ENCODE data around the gene GPI. TPM values are rescaled to one million over a fixed set of nuclear protein-coding genes. Genes with fewer than 3 reads are reported as not detected.
A peak's percentile ranks its signal among the peaks of the same experiment; 100 is the strongest.

The GPI gene
- total and polyA plus RNA-seq, 3 experiments from 2014 or later, result 213 to 484 (median 478) TPM

GRCh38 chr19:34430738-34431625 lies 66.0 kb downstream of the GPI start:
- ChIA-PET CTCF (interaction anchor here (0.9 to 1.7 kb wide), 7 partner anchors 9 to 97 kb away, joined by 3 to 4 read pairs (median 3); no protein-coding TSS in a partner anchor), POLR2A (interaction anchor here (0.5 kb wide), 1 partner anchor 1711 kb away, joined by 3 read pairs; no protein-coding TSS in a partner anchor)
- Mint-ChIP-seq H3K9me3 (no peaks in the 10 kb centered on the region), H3K36me3 (peaks cover 0 to 43% (median 2%) of the 10 kb centered on the region in 3 donors), H3K4me3 (peak overlapping the region; percentile 1 to 99 (median 97)), H3K27ac (peak overlapping the region; percentile 62 to 87 (median 84)), H3K4me1 (peaks cover 35 to 52% (median 50%) of the 10 kb centered on the region in 3 donors), H3K27me3 (no peaks in the 10 kb centered on the region)
- Histone ChIP-seq H3K4me3 (ENCODE audit: low read length) (peak overlapping the region; percentile 12), H3K27ac (ENCODE audit: low read depth, low read length) (no peak overlapping the region), H3K4me1 (ENCODE audit: insufficient read depth, low read length) (peaks cover 29% of the 10 kb centered on the region), H3K27me3 (ENCODE audit: insufficient read depth, low read length, poor library complexity, severe bottlenecking) (no peaks in the 10 kb centered on the region), H3K36me3 (ENCODE audit: insufficient read depth, low read length) (peaks cover 23% of the 10 kb centered on the region), H3K9me3 (ENCODE audit: low read length) (no peaks in the 10 kb centered on the region)
- DNase-seq, result peak in 4 of 5 donors; percentile 12 to 67 (median 54)

- ChIA-PET CTCF (interaction anchor here (0.9 to 1.4 kb wide), 2 partner anchors 9 to 12 kb away, joined by 3 read pairs; no protein-coding TSS in a partner anchor), POLR2A (no interaction called here)
- no peak for DNase-seq
- Mint-ChIP-seq H3K36me3 (peaks cover 0 to 50% (median 4%) of the 10 kb centered on the region in 3 donors), H3K9me3 (no peaks in the 10 kb centered on the region), H3K4me1 (peaks cover 35 to 52% (median 50%) of the 10 kb centered on the region in 3 donors), H3K4me3 (no peak overlapping the region), H3K27ac (no peak overlapping the region), H3K27me3 (no peaks in the 10 kb centered on the region)
- Histone ChIP-seq H3K9me3 (ENCODE audit: low read length) (no peaks in the 10 kb centered on the region), H3K27ac (ENCODE audit: low read depth, low read length) (no peak overlapping the region), H3K27me3 (ENCODE audit: insufficient read depth, low read length, poor library complexity, severe bottlenecking) (no peaks in the 10 kb centered on the region), H3K4me1 (ENCODE audit: insufficient read depth, low read length) (peaks cover 29% of the 10 kb centered on the region), H3K36me3 (ENCODE audit: insufficient read depth, low read length) (peaks cover 28% of the 10 kb centered on the region), H3K4me3 (ENCODE audit: low read length) (no peak overlapping the region)
Measured at GRCh38 chr19:34431681-34432402, 66.8 kb downstream of the GPI start.

GRCh38 chr19:34432797-34433196 lies 67.8 kb downstream of the GPI start:
- no peaks in the 10 kb centered on the region for H3K27me3 Mint-ChIP-seq

GRCh38 chr19:34436716-34437115 lies 71.7 kb downstream of the GPI start:
- CTCF ChIA-PET, result no interaction called here
- Histone ChIP-seq H3K27ac (ENCODE audit: low read depth, low read length) (no peak overlapping the region), H3K9me3 (ENCODE audit: low read length) (no peaks in the 10 kb centered on the region), H3K4me3 (ENCODE audit: low read length) (no peak overlapping the region), H3K36me3 (ENCODE audit: insufficient read depth, low read length) (peaks cover 60% of the 10 kb centered on the region), H3K27me3 (ENCODE audit: insufficient read depth, low read length, poor library complexity, severe bottlenecking) (no peaks in the 10 kb centered on the region), H3K4me1 (ENCODE audit: insufficient read depth, low read length) (peaks cover 2% of the 10 kb centered on the region)
- POLR2A ChIA-PET, result no interaction called here
- no peak overlapping the region for H3K27ac Mint-ChIP-seq
- no peaks in the 10 kb centered on the region for H3K9me3 Mint-ChIP-seq
- no peaks in the 10 kb centered on the region for H3K27me3 Mint-ChIP-seq
- no peak overlapping the region for H3K4me3 Mint-ChIP-seq
- H3K36me3 Mint-ChIP-seq, result peaks cover 0 to 82% (median 7%) of the 10 kb centered on the region in 3 donors
- peaks cover 9 to 24% (median 18%) of the 10 kb centered on the region in 3 donors for H3K4me1 Mint-ChIP-seq
- no peak for DNase-seq

More at GRCh38 chr19:34432797-34433196, 67.8 kb downstream of the GPI start:
- peaks cover 33% of the 10 kb centered on the region for H3K36me3 ChIP-seq (ENCODE audit: insufficient read depth, low read length)
- ChIA-PET CTCF (no interaction called here), POLR2A (no interaction called here)
- no peak overlapping the region for H3K4me3 ChIP-seq (ENCODE audit: low read length)
- Mint-ChIP-seq H3K4me3 (no peak overlapping the region), H3K4me1 (peaks cover 34 to 50% (median 48%) of the 10 kb centered on the region in 3 donors), H3K9me3 (no peaks in the 10 kb centered on the region), H3K36me3 (peaks cover 0 to 56% (median 4%) of the 10 kb centered on the region in 3 donors), H3K27ac (peak overlapping the region in 3 of 8 donors; percentile 14 to 47 (median 36))
- peaks cover 29% of the 10 kb centered on the region for H3K4me1 ChIP-seq (ENCODE audit: insufficient read depth, low read length)
- DNase-seq, result no peak
- no peak overlapping the region for H3K27ac ChIP-seq (ENCODE audit: low read depth, low read length)
- H3K9me3 ChIP-seq (ENCODE audit: low read length), result no peaks in the 10 kb centered on the region
- H3K27me3 ChIP-seq (ENCODE audit: insufficient read depth, low read length, poor library complexity, severe bottlenecking), result no peaks in the 10 kb centered on the region

GRCh38 chr19:34448191-34448590 lies 83.2 kb downstream of the GPI start:
- Mint-ChIP-seq H3K27ac (peak overlapping the region in 2 of 8 donors; percentile 64 to 77), H3K4me3 (no peak overlapping the region), H3K27me3 (no peaks in the 10 kb centered on the region), H3K9me3 (no peaks in the 10 kb centered on the region), H3K4me1 (peaks cover 3 to 13% (median 6%) of the 10 kb centered on the region in 3 donors), H3K36me3 (peaks cover 8 to 89% (median 32%) of the 10 kb centered on the region in 3 donors)
- no peaks in the 10 kb centered on the region for H3K9me3 ChIP-seq (ENCODE audit: low read length)
- no peaks in the 10 kb centered on the region for H3K4me1 ChIP-seq (ENCODE audit: insufficient read depth, low read length)
- peaks cover 57% of the 10 kb centered on the region for H3K36me3 ChIP-seq (ENCODE audit: insufficient read depth, low read length)
- no peak overlapping the region for H3K4me3 ChIP-seq (ENCODE audit: low read length)
- DNase-seq, result no peak
- POLR2A ChIA-PET, result no interaction called here
- H3K27me3 ChIP-seq (ENCODE audit: insufficient read depth, low read length, poor library complexity, severe bottlenecking), result no peaks in the 10 kb centered on the region
- H3K27ac ChIP-seq (ENCODE audit: low read depth, low read length), result no peak overlapping the region
- CTCF ChIA-PET, result no interaction called here

Other genes starting within 250 kb of the GPI start
- 100 to 1,000 TPM; 111 to 129 TPM for gene LSM14A, start 192.7 kb upstream of the GPI start, total RNA-seq
- 167 TPM for gene LSM14A, start 192.7 kb upstream of the GPI start, polyA plus RNA-seq
- 10 to 100 TPM; 12.1 to 13.5 TPM for gene GARRE1, start 110.6 kb upstream of the GPI start, total RNA-seq
- gene GARRE1, start 110.6 kb upstream of the GPI start, polyA plus RNA-seq, result 6.1 TPM
- 10 to 100 TPM; 40.0 to 46.2 TPM for gene PDCD2L, start 39.2 kb downstream of the GPI start, total RNA-seq
- 19.9 TPM for gene PDCD2L, start 39.2 kb downstream of the GPI start, polyA plus RNA-seq
- gene UBA2, start 63.2 kb downstream of the GPI start, total RNA-seq, result 100 to 1,000 TPM; 146 to 161 TPM
- gene UBA2, start 63.2 kb downstream of the GPI start, polyA plus RNA-seq, result 101 TPM
- under 1 TPM; 0.16 to 0.83 TPM for gene WTIP, start 116.6 kb downstream of the GPI start, total RNA-seq
- not detected for gene WTIP, start 116.6 kb downstream of the GPI start, polyA plus RNA-seq